Measurements from ENCODE around the gene ALG14. TPM values are rescaled to one million over a fixed set of nuclear protein-coding genes. Genes with fewer than 3 reads are reported as not detected.

ALG14 gene
- total RNA-seq, 2 experiments from 2014 or later = 0.08 to 0.52 TPM

GRCh38 chr1:94954263-94955220 lies 118.2 kb downstream of the ALG14 start:
- no peaks in the 10 kb centered on the region for H3K36me3 ChIP-seq (ENCODE audit: insufficient read depth, low read length)
- ChIA-PET CTCF (no interaction called here), POLR2A (no interaction called here)
- no peak overlapping the region for H3K27ac ChIP-seq (ENCODE audit: low read depth in 1 of 2, low read length in 2 of 2)
- no peak overlapping the region for H3K4me3 ChIP-seq (ENCODE audit: low read length)
- no peaks in the 10 kb centered on the region for H3K27me3 Mint-ChIP-seq
- H3K4me3 Mint-ChIP-seq = no peak overlapping the region
- H3K36me3 Mint-ChIP-seq (ENCODE audit: low read depth) = no peaks in the 10 kb centered on the region
- no peaks in the 10 kb centered on the region for H3K27me3 ChIP-seq (ENCODE audit: control insufficient read depth in 1 of 2, insufficient read depth in 2 of 2, low read length in 2 of 2)
- DNase-seq (no peak), ATAC-seq (ENCODE audit: poor library complexity) (no peak)
- H3K9me3 Mint-ChIP-seq = no peaks in the 10 kb centered on the region
- intact Hi-C loops (cut with DNase I, micrococcal nuclease) = no loop called here
- H3K9me3 ChIP-seq (ENCODE audit: control insufficient read depth in 1 of 2, insufficient read depth in 1 of 2, low read length in 2 of 2) = no peaks in the 10 kb centered on the region
- no peak overlapping the region for H3K27ac Mint-ChIP-seq
- no peaks in the 10 kb centered on the region for H3K4me1 ChIP-seq (ENCODE audit: insufficient read depth, low read length)
- TF ChIP-seq, protein P1, sequence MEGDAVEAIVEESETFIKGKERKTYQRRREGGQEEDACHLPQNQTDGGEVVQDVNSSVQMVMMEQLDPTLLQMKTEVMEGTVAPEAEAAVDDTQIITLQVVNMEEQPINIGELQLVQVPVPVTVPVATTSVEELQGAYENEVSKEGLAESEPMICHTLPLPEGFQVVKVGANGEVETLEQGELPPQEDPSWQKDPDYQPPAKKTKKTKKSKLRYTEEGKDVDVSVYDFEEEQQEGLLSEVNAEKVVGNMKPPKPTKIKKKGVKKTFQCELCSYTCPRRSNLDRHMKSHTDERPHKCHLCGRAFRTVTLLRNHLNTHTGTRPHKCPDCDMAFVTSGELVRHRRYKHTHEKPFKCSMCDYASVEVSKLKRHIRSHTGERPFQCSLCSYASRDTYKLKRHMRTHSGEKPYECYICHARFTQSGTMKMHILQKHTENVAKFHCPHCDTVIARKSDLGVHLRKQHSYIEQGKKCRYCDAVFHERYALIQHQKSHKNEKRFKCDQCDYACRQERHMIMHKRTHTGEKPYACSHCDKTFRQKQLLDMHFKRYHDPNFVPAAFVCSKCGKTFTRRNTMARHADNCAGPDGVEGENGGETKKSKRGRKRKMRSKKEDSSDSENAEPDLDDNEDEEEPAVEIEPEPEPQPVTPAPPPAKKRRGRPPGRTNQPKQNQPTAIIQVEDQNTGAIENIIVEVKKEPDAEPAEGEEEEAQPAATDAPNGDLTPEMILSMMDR (IDR thresholded peaks at IDR 0.05) = no peak
- no peaks in the 10 kb centered on the region for H3K4me1 Mint-ChIP-seq (ENCODE audit: low read depth)

DNA sequence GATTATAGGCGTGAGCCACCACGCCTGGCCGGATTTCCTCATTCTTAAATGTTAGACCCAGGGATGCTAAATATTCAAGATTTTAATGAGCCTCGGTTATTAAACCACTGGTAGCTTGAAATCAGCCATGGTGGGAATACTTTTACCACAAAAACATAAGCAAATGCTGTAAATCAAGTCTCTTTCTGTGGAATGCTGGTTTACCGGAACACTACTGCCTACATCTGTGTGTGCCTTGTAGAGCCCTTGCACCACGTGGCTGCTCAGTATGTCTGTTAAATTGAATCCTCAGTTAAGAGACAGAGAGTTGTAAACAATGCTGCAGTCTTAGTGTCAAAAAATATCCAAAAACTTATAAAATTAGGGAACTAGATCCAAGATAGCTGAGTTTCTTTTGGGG lies 119.0 kb downstream of the ALG14 start:
- Mint-ChIP-seq H3K36me3 (ENCODE audit: low read depth) (no peaks in the 10 kb centered on the region), H3K27me3 (peaks cover 1% of the 10 kb centered on the region), H3K4me3 (no peak overlapping the region), H3K4me1 (ENCODE audit: low read depth) (no peaks in the 10 kb centered on the region), H3K9me3 (no peaks in the 10 kb centered on the region), H3K27ac (no peak overlapping the region)
- Histone ChIP-seq H3K4me1 (ENCODE audit: insufficient read depth, low read length) (no peaks in the 10 kb centered on the region), H3K9me3 (ENCODE audit: control insufficient read depth in 1 of 2, insufficient read depth in 1 of 2, low read length in 2 of 2) (no peaks in the 10 kb centered on the region), H3K27ac (ENCODE audit: low read depth in 1 of 2, low read length in 2 of 2) (no peak overlapping the region), H3K36me3 (ENCODE audit: insufficient read depth, low read length) (no peaks in the 10 kb centered on the region), H3K27me3 (ENCODE audit: control insufficient read depth in 1 of 2, insufficient read depth in 2 of 2, low read length in 2 of 2) (no peaks in the 10 kb centered on the region), H3K4me3 (ENCODE audit: low read length) (no peak overlapping the region)
- CTCF ChIA-PET = no interaction called here
- intact Hi-C loops (cut with DNase I, micrococcal nuclease) = no loop called here
- ATAC-seq (ENCODE audit: poor library complexity) (no peak), DNase-seq (no peak)
- TF ChIP-seq, protein P1 (IDR thresholded peaks at IDR 0.05) = no peak
- POLR2A ChIA-PET = no interaction called here

GRCh38 chr1:94953107-94953506 lies 119.6 kb downstream of the ALG14 start:
- H3K36me3 Mint-ChIP-seq (ENCODE audit: low read depth) = no peaks in the 10 kb centered on the region

More at GRCh38 chr1:94953107-94953506, 119.6 kb downstream of the ALG14 start:
- intact Hi-C loops (cut with DNase I, micrococcal nuclease) = no loop called here
- Histone ChIP-seq H3K27me3 (ENCODE audit: control insufficient read depth in 1 of 2, insufficient read depth in 2 of 2, low read length in 2 of 2) (no peaks in the 10 kb centered on the region), H3K27ac (ENCODE audit: low read depth in 1 of 2, low read length in 2 of 2) (no peak overlapping the region), H3K9me3 (ENCODE audit: control insufficient read depth in 1 of 2, insufficient read depth in 1 of 2, low read length in 2 of 2) (no peaks in the 10 kb centered on the region), H3K36me3 (ENCODE audit: insufficient read depth, low read length) (no peaks in the 10 kb centered on the region), H3K4me1 (ENCODE audit: insufficient read depth, low read length) (no peaks in the 10 kb centered on the region), H3K4me3 (ENCODE audit: low read length) (no peak overlapping the region)
- no peak for ATAC-seq (ENCODE audit: poor library complexity)
- no peak overlapping the region for H3K27ac Mint-ChIP-seq
- no peak overlapping the region for H3K4me3 Mint-ChIP-seq
- ChIA-PET POLR2A (no interaction called here), CTCF (interaction anchor here (0.6 kb wide), 1 partner anchor 290 kb away, joined by 3 read pairs; no protein-coding TSS in a partner anchor)
- H3K9me3 Mint-ChIP-seq = no peaks in the 10 kb centered on the region
- TF ChIP-seq, protein P1 (IDR thresholded peaks at IDR 0.05) = no peak
- DNase-seq = no peak
- H3K4me1 Mint-ChIP-seq (ENCODE audit: low read depth) = no peaks in the 10 kb centered on the region
- H3K27me3 Mint-ChIP-seq = peaks cover 4% of the 10 kb centered on the region
